HCT116 (cell line): Measurements from ENCODE around the gene MTIF3. TPM values are rescaled to one million over a fixed set of nuclear protein-coding genes. Genes with fewer than 3 reads are reported as not detected.
A peak's percentile ranks its signal among the peaks of the same experiment; 100 is the strongest.

Source experiments
- ATAC-seq: fragments of 200-7000 bp; cut with Tn5 transposase; 2 replicates; pipeline ENCODE4 v1.9.1; 2020; ENCODE audit warnings: mild to moderate bottlenecking, moderate library complexity
- BruUV-seq: library from RNA; stranded (reverse); fragments of 400-500 nt; replicated peaks from 2 replicates; lab custom pipeline; 2021; lab: Mats Ljungman, UMichigan
- CTCF ChIA-PET: fragments of 300-600 bp; sonication (Branson Sonifier 250); formaldehyde crosslinking; loops from one replicate; lab custom pipeline; 2021; ENCODE audit warnings: antibody characterized with exemption; lab: Charles Lee
- POLR2A ChIA-PET: fragments of 300-600, 350-600 bp; sonication (Branson Sonifier 250); formaldehyde crosslinking; loops from one replicate; lab custom pipeline; 2021; ENCODE audit warnings: antibody characterized with exemption; lab: Charles Lee
- RAD21 ChIA-PET, 2 experiments: fragments of 300-600 bp; sonication (Branson Sonifier 250); formaldehyde crosslinking; loops; one replicate each; lab custom pipeline; 2023; ENCODE audit warnings: low total read pairs in 2 of 2; ENCODE audit not compliant: uncharacterized antibody in 2 of 2, unreplicated experiment in 2 of 2, low non-redundant PET in 1 of 2; lab: Charles Lee
- DNase-seq: peaks from one replicate; pipeline ENCODE4 v3.0.0-alpha.2; 2010; ENCODE audit warnings: low read depth, low spot score
- H2AFZ ChIP-seq: fragments of 200-600 bp; shearing (Covaris generic), sonication (generic); 2 replicates; pipeline ENCODE4 v1.6.1; 2017; ENCODE audit warnings: low read depth, mixed run types, mixed read lengths, antibody characterized with exemption, low read length; ENCODE audit not compliant: poor library complexity, severe bottlenecking
- H3K27ac ChIP-seq: 2 replicates; pipeline ENCODE4 v1.5.1; 2012; ENCODE audit warnings: low read depth, low read length
- H3K27me3 ChIP-seq: fragments of 200-600 bp; sonication (generic); 2 replicates; pipeline ENCODE4 v1.6.1; 2016; ENCODE audit warnings: mixed run types, low read length, mixed read lengths; ENCODE audit not compliant: insufficient read depth
- H3K36me3 ChIP-seq, 2 experiments: fragments of 200-500 bp in 1 of 2; fragments of 200-600 bp in 1 of 2; sonication (Bioruptor generic) in 1 of 2; sonication (generic) in 1 of 2; 2 replicates each; pipeline versions ENCODE4 v1.5.1 to v1.6.1; 2014 to 2016; ENCODE audit warnings: low read length in 2 of 2, inconsistent platforms in 1 of 2, mixed read lengths in 1 of 2, mixed run types in 1 of 2; ENCODE audit not compliant: insufficient read depth in 2 of 2, control insufficient read depth in 1 of 2
- H3K4me1 ChIP-seq, 2 experiments: fragments of 200-600 bp in 1 of 2; sonication (generic) in 1 of 2; 2 replicates each; pipeline versions ENCODE4 v1.5.1 to v1.6.1; 2012 to 2017; ENCODE audit warnings: low read length in 2 of 2, inconsistent platforms in 1 of 2, mild to moderate bottlenecking in 1 of 2, mixed read lengths in 1 of 2, mixed run types in 1 of 2, moderate library complexity in 1 of 2; ENCODE audit not compliant: insufficient read depth in 2 of 2, control insufficient read depth in 1 of 2
- H3K4me2 ChIP-seq: fragments of 200-600 bp; sonication (generic); 2 replicates; pipeline ENCODE4 v1.6.1; 2017; ENCODE audit warnings: mixed run types, low read length, mixed read lengths
- H3K4me3 ChIP-seq, 2 experiments: fragments of 200-600 bp in 1 of 2; sonication (generic) in 1 of 2; replicated peaks in 1 of 2; 2 replicates each; pipeline ENCODE4 v1.5.1; 2011 to 2016; ENCODE audit warnings: low read length in 2 of 2, control low read depth in 1 of 2, low read depth in 1 of 2, mild to moderate bottlenecking in 1 of 2, mixed read lengths in 1 of 2, mixed run types in 1 of 2
- H3K79me2 ChIP-seq: fragments of 200-600 bp; sonication (generic); 2 replicates; pipeline ENCODE4 v1.6.1; 2017; ENCODE audit warnings: mild to moderate bottlenecking, mixed run types, low read length, moderate library complexity, mixed read lengths; ENCODE audit not compliant: insufficient read depth
- H3K9ac ChIP-seq: fragments of 200-600 bp; sonication (generic); 2 replicates; pipeline ENCODE4 v1.6.1; 2016; ENCODE audit warnings: low read length, mixed read lengths
- H3K9me2 ChIP-seq: fragments of 200-600 bp; sonication (generic), shearing (Covaris generic); 2 replicates; pipeline ENCODE4 v1.6.1; 2017; ENCODE audit warnings: mixed run types, mild to moderate bottlenecking, moderate library complexity; ENCODE audit not compliant: insufficient read depth
- H3K9me3 ChIP-seq, 2 experiments: fragments of 200-500 bp in 1 of 2; fragments of 200-600 bp in 1 of 2; sonication (Bioruptor generic) in 1 of 2; sonication (generic) in 1 of 2; 2 replicates each; pipeline ENCODE4 v1.6.1; 2014 to 2017; ENCODE audit warnings: low read length in 2 of 2, mixed read lengths in 2 of 2, inconsistent platforms in 1 of 2, low read depth in 1 of 2, mild to moderate bottlenecking in 1 of 2, mixed run types in 1 of 2, moderate library complexity in 1 of 2; ENCODE audit not compliant: control insufficient read depth in 1 of 2, insufficient read depth in 1 of 2
- H4K20me1 ChIP-seq: fragments of 200-600 bp; sonication (generic), shearing (Covaris generic); 2 replicates; pipeline ENCODE4 v1.6.1; 2017; ENCODE audit warnings: mixed run types, mild to moderate bottlenecking, moderate library complexity; ENCODE audit not compliant: insufficient read depth
- ATF3 ChIP-seq: IDR thresholded peaks from 2 replicates; pipeline ENCODE4 v1.6.1; 2012
- CBX3 ChIP-seq: IDR thresholded peaks from 2 replicates; pipeline ENCODE4 v1.6.1; 2012; ENCODE audit warnings: low read depth
- FOSL1 ChIP-seq: IDR thresholded peaks from 2 replicates; pipeline ENCODE4 v1.6.1; 2012; ENCODE audit warnings: low read depth
- JUND ChIP-seq: IDR thresholded peaks from 2 replicates; pipeline ENCODE4 v1.6.1; 2012
- REST ChIP-seq: IDR thresholded peaks from 2 replicates; pipeline ENCODE4 v1.6.1; 2012; ENCODE audit warnings: low read depth
- SP1 ChIP-seq: IDR thresholded peaks from 2 replicates; pipeline ENCODE4 v1.6.1; 2012; ENCODE audit warnings: low read depth
- SRF ChIP-seq: IDR thresholded peaks from 2 replicates; pipeline ENCODE4 v1.6.1; 2012; ENCODE audit warnings: low read depth
- TCF7L2 ChIP-seq: IDR thresholded peaks from 2 replicates; pipeline ENCODE4 v1.7.0; 2011; ENCODE audit warnings: borderline replicate concordance, inconsistent platforms; ENCODE audit not compliant: insufficient read depth, insufficient read length; ENCODE audit errors: extremely low read depth
- ZBTB33 ChIP-seq: IDR thresholded peaks from 2 replicates; pipeline ENCODE4 v1.6.1; 2011; ENCODE audit warnings: mild to moderate bottlenecking, low read length, moderate library complexity; ENCODE audit not compliant: insufficient replicate concordance; ENCODE audit errors: extremely low read depth
- ZNF274 ChIP-seq: fragments of 200-500 bp; sonication (Bioruptor generic); IDR thresholded peaks from 2 replicates; pipeline ENCODE4 v1.6.1; 2014; ENCODE audit warnings: mild to moderate bottlenecking, low read depth, low read length, inconsistent platforms
- intact Hi-C: fragments of 100-400 bp; cut with micrococcal nuclease; formaldehyde crosslinking; loops from 2 replicates; pipeline ENCODE4 v1.10.0; 2022
- total RNA-seq: library from RNA; stranded (reverse); gene quantifications from one replicate; pipeline ENCODE4 v1.2.1, GENCODE V29; 2021; ENCODE audit not compliant: unreplicated experiment
- TF ChIP-seq, protein P1 (sequence below), 3 experiments: fragments of 200-600 bp in 1 of 3; sonication (generic) in 1 of 3; IDR thresholded peaks in 2 of 3; conservative IDR thresholded peaks in 1 of 3; 2 replicates each; pipeline ENCODE4 v1.5.1; 2012 to 2017; ENCODE audit warnings: low read depth in 2 of 3, low read length in 2 of 3, antibody characterized with exemption in 1 of 3, borderline replicate concordance in 1 of 3, control low read depth in 1 of 3, mild to moderate bottlenecking in 1 of 3, mixed read lengths in 1 of 3, mixed run types in 1 of 3, moderate library complexity in 1 of 3; ENCODE audit not compliant: insufficient read depth in 1 of 3
- TF ChIP-seq, protein P2 (sequence below): IDR thresholded peaks from 2 replicates; pipeline ENCODE4 v1.6.1; 2012

The MTIF3 gene
- total RNA-seq, 1 experiment from 2014 or later = 27.8 TPM

GRCh38 chr13:27448308-27448707 lies 2.1 kb downstream of the MTIF3 start:
- TF ChIP-seq, protein P1, sequence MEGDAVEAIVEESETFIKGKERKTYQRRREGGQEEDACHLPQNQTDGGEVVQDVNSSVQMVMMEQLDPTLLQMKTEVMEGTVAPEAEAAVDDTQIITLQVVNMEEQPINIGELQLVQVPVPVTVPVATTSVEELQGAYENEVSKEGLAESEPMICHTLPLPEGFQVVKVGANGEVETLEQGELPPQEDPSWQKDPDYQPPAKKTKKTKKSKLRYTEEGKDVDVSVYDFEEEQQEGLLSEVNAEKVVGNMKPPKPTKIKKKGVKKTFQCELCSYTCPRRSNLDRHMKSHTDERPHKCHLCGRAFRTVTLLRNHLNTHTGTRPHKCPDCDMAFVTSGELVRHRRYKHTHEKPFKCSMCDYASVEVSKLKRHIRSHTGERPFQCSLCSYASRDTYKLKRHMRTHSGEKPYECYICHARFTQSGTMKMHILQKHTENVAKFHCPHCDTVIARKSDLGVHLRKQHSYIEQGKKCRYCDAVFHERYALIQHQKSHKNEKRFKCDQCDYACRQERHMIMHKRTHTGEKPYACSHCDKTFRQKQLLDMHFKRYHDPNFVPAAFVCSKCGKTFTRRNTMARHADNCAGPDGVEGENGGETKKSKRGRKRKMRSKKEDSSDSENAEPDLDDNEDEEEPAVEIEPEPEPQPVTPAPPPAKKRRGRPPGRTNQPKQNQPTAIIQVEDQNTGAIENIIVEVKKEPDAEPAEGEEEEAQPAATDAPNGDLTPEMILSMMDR (IDR thresholded peaks at IDR 0.05 in 2 of 3, conservative IDR thresholded peaks at IDR 0.05 in 1 of 3; ENCODE audit: borderline replicate concordance in 1 of 3, insufficient read depth in 1 of 3, low read depth in 2 of 3, low read length in 2 of 3) = no peak
- TF ChIP-seq, protein P2, sequence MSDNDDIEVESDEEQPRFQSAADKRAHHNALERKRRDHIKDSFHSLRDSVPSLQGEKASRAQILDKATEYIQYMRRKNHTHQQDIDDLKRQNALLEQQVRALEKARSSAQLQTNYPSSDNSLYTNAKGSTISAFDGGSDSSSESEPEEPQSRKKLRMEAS = no peak
- TF ChIP-seq REST = no peak
- TF ChIP-seq ATF3 = no peak
- TF ChIP-seq ZNF274 = no peak
- TF ChIP-seq FOSL1 = no peak
- no peak for TF ChIP-seq JUND
- no peak for TF ChIP-seq TCF7L2
- no peak for TF ChIP-seq ZBTB33
- TF ChIP-seq SRF = no peak
- TF ChIP-seq CBX3 = no peak
- no peak for TF ChIP-seq SP1
- DNase-seq = no peak
- RAD21 ChIA-PET = no interaction called here
- H4K20me1 ChIP-seq = no peaks in the 10 kb centered on the region
- no peak for ATAC-seq
- POLR2A ChIA-PET = no interaction called here
- H2AFZ ChIP-seq = no peak overlapping the region
- peaks cover 14 to 20% of the 10 kb centered on the region in 2 experiments for H3K4me1 ChIP-seq
- peaks cover 0 to 4% of the 10 kb centered on the region in 2 experiments; a peak in 2 of 4 replicates for H3K36me3 ChIP-seq
- BruUV-seq = no TSS peak
- peak overlapping the region; percentile 87; the same call in 1 of the 2 replicates for H3K4me2 ChIP-seq
- H3K27ac ChIP-seq = no peak overlapping the region
- H3K9me2 ChIP-seq = no peaks in the 10 kb centered on the region
- H3K79me2 ChIP-seq = peaks cover 26% of the 10 kb centered on the region
- intact Hi-C loops = no loop called here
- CTCF ChIA-PET = no interaction called here
- H3K4me3 ChIP-seq = no peak overlapping the region
- H3K9ac ChIP-seq = no peak overlapping the region
- H3K9me3 ChIP-seq = no peaks in the 10 kb centered on the region
- no peaks in the 10 kb centered on the region for H3K27me3 ChIP-seq
